NCI-H2107 treated with DMSO at 0.1 percent for 48 hours (cell line): ENCODE results near the gene GATAD2A.
"Not testable (repeated sequence)": the region's sequence is repeated elsewhere in the genome, so short reads cannot be mapped to it uniquely, and the experiment has no call there.

Source experiments
- DNase-seq: peaks from one replicate; lab custom pipeline; 2025; ENCODE audit not compliant: unreplicated experiment; lab: John Stamatoyannopoulos, UW

Gene GATAD2A

GRCh38 chr19:19404879-19405860, at the start of gene GATAD2A:
Gene GATAD2A (plus strand): TSS chr19:19405675. CDS start chr19:19465346, 59,671 bp downstream.
- DNase-seq: peak; percentile 36

GRCh38 chr19:19356500-19356899, 49.0 kb upstream of the GATAD2A start:
- DNase-seq: no peak

GRCh38 chr19:19356901-19357566, 48.4 kb upstream of the GATAD2A start:
- no peak for DNase-seq

GRCh38 chr19:19361075-19361594, 44.3 kb upstream of the GATAD2A start:
- DNase-seq: peak; percentile 78

GRCh38 chr19:19362075-19362474, 43.4 kb upstream of the GATAD2A start:
- no peak for DNase-seq

- DNase-seq: peak; percentile 45
These were observed 38.8 kb upstream of the GATAD2A start for GRCh38 chr19:19366434-19367396.

- no peak for DNase-seq
These were observed 37.4 kb upstream of the GATAD2A start for GRCh38 chr19:19368087-19368486.

GRCh38 chr19:19371059-19371458, 34.4 kb upstream of the GATAD2A start:
- DNase-seq: no peak

- no peak for DNase-seq
These were observed 32.6 kb upstream of the GATAD2A start for GRCh38 chr19:19372656-19373416.

- no peak for DNase-seq
These were observed 25.9 kb upstream of the GATAD2A start for GRCh38 chr19:19379527-19379926.

GRCh38 chr19:19380316-19380715, 25.2 kb upstream of the GATAD2A start:
- not testable (repeated sequence) for DNase-seq

- no peak for DNase-seq
These were observed 24.2 kb upstream of the GATAD2A start for GRCh38 chr19:19381007-19381926.

- DNase-seq: no peak
These were observed 23.4 kb upstream of the GATAD2A start for GRCh38 chr19:19382118-19382517.

GRCh38 chr19:19384486-19384885, 21.0 kb upstream of the GATAD2A start:
- DNase-seq: no peak

- DNase-seq: peak; percentile 94
These were observed 20.2 kb upstream of the GATAD2A start for GRCh38 chr19:19385131-19385895.

- no peak for DNase-seq
These were observed 19.3 kb upstream of the GATAD2A start for GRCh38 chr19:19385896-19386869.

GRCh38 chr19:19387108-19387507, 18.4 kb upstream of the GATAD2A start:
- no peak for DNase-seq
